ENCODE results near the gene KLHDC8A. TPM values are rescaled to one million over a fixed set of nuclear protein-coding genes. Genes with fewer than 3 reads are reported as not detected.
"Not testable (repeated sequence)": the region's sequence is repeated elsewhere in the genome, so short reads cannot be mapped to it uniquely, and the experiment has no call there.

The KLHDC8A gene
- total RNA-seq, 2 donors from 2014 or later = 0.24 TPM; not detected in 1

DNA sequence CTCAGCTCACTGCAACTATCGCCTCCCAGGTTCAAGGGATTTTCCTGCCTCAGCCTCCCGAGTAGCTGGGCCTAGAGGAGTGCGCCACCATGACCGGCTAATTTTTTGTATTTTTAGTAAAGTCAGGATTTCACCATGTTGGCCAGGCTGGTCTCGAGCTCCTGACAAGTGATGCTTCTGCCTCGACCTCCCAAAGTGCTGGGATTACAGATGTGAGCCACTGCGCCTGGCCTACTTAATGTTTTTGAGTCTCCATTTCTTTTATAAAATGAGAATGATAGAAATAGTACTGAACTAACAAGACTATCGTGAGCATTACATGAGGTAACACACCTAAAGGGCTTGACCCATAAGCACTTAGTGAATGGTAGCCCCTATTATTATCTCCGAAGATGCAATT lies 56.6 kb downstream of the KLHDC8A start:
- TF ChIP-seq, protein P1, sequence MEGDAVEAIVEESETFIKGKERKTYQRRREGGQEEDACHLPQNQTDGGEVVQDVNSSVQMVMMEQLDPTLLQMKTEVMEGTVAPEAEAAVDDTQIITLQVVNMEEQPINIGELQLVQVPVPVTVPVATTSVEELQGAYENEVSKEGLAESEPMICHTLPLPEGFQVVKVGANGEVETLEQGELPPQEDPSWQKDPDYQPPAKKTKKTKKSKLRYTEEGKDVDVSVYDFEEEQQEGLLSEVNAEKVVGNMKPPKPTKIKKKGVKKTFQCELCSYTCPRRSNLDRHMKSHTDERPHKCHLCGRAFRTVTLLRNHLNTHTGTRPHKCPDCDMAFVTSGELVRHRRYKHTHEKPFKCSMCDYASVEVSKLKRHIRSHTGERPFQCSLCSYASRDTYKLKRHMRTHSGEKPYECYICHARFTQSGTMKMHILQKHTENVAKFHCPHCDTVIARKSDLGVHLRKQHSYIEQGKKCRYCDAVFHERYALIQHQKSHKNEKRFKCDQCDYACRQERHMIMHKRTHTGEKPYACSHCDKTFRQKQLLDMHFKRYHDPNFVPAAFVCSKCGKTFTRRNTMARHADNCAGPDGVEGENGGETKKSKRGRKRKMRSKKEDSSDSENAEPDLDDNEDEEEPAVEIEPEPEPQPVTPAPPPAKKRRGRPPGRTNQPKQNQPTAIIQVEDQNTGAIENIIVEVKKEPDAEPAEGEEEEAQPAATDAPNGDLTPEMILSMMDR (IDR thresholded peaks at IDR 0.05) = no peak
- H3K4me1 ChIP-seq = peaks cover 0 to 7% of the 10 kb centered on the region in 2 donors
- H3K4me3 ChIP-seq = no peak overlapping the region
- H3K27me3 ChIP-seq = no peaks in the 10 kb centered on the region
- H3K36me3 ChIP-seq = peaks cover 14% of the 10 kb centered on the region
- DNase-seq (ENCODE audit: low spot score) = no peak
- no peak overlapping the region for H3K27ac ChIP-seq
- no peaks in the 10 kb centered on the region for H3K9me3 ChIP-seq

DNA sequence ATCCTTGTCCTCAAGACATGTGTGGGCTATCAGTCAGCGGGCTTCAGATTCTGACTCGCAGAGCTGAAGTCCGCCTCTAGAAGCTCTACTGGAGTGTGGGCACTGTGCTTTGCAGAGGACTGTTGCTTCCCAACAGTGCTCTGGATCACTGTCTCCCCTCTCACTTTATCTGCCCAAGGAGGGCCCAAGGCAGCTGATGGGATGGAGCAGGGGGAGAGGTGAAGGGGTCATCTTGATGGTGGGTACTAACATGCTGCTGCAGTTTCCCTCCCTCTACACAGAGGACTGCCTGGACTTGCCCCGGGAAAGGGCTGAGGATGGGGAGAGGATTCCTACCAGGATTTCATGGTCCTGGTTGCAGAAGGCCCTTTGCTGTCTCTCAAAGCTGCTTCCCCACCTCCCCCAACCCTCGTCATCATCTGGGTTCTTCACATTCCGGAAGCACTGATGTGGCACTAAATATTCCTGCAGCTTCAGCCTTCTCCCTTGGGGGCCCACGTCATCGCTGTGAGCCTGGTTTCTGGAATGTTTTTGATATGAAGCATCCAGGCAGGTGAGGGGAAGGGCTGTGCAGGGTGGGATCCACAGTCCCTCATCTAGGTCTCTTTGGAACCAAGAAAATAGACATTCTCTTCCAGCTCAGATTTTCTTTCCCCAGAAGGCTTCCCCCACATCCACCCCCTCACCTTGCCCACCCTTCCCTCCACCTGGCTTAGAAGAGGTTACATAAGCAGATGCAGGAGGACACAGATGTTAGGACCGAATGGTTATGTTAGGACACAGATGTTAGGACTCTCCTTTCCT lies 58.3 kb downstream of the KLHDC8A start:
- TF ChIP-seq, protein P1 (IDR thresholded peaks at IDR 0.05) = no peak
- Histone ChIP-seq H3K27me3 (no peaks in the 10 kb centered on the region), H3K4me1 (peaks cover 0 to 23% of the 10 kb centered on the region in 2 donors), H3K9me3 (no peaks in the 10 kb centered on the region), H3K27ac (no peak overlapping the region), H3K36me3 (peaks cover 5% of the 10 kb centered on the region), H3K4me3 (no peak overlapping the region)
- no peak for DNase-seq (ENCODE audit: low spot score)

DNA sequence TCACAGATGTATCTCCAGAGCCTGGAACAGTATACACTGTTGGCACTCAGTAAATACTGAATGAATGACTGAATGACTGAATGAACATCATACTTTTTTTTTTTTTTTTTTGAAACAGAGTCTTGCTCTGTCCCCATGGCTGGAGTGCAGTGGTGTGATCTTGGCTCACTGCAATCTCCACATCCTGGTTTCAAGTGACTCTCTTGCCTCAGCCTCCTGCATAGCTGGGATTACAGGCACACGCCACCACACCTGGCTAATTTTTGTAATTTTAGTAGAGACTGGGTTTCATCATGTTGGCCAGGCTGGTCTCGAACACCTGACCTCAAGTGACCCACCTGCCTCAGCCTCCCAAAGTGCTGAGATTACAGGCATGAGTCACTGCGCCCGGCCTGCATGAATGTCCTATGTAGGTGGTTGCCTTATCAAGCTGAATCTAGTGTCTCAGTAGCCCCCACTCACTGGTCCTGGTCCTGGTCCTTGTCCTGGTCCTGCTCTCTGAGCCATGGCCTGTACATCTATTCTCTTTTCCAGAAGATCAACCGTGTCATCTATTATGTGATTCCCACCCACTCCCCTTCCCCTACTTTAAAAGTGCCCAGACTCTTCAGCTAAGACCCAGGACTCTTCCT lies 59.1 kb downstream of the KLHDC8A start:
- not testable (repeated sequence) for H3K36me3 ChIP-seq; DNase-seq (ENCODE audit: low spot score); H3K27ac ChIP-seq; H3K4me3 ChIP-seq; H3K9me3 ChIP-seq; H3K27me3 ChIP-seq
- H3K4me1 ChIP-seq = peaks cover 0 to 23% of the 10 kb centered on the region in 2 donors

DNA sequence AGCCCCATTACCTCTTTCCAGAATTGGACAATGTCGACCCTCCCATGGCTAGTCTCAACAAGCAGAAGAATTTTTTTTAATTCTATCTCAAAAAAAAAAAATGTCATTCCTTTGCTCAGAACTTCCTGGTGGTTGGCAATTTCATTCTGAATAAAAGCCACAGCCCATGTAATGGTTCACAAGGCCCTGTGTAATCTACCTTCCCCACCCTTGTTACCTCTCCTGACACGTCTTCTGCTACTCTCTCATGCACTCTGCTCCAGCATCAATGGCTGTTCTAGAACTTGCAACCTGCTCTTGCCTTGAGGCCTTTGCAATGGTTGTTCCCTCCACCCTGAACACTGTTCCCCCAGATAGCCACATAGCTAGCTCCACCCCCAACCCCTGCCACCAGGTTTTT lies 60.6 kb downstream of the KLHDC8A start:
- no peaks in the 10 kb centered on the region for H3K9me3 ChIP-seq
- H3K36me3 ChIP-seq = no peaks in the 10 kb centered on the region
- TF ChIP-seq, protein P1 (IDR thresholded peaks at IDR 0.05) = no peak
- DNase-seq (ENCODE audit: low spot score) = no peak
- H3K4me1 ChIP-seq = peaks cover 0 to 17% of the 10 kb centered on the region in 2 donors
- no peak overlapping the region for H3K4me3 ChIP-seq
- H3K27me3 ChIP-seq = no peaks in the 10 kb centered on the region
- H3K27ac ChIP-seq = no peak overlapping the region

DNA sequence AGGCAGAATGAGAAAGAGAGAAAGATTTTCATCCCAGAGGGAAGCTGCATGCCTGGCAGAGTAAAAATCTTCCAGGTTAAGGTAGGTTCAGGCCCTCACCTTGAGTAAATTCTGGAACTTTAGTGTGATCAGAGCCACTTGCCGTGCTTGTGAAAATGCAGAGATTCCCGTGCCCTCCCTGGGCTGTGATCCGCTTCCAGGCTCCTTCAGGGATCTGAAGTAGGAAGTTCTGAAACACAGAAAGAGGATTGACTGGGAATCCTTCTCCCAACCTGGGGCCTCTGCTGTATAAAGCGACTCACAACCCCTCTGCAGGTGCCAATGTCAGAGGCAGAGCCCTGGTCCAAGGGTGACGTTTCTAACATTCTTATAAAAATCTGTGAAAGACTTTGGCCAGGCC lies 61.8 kb downstream of the KLHDC8A start:
- H3K36me3 ChIP-seq = no peaks in the 10 kb centered on the region
- DNase-seq (ENCODE audit: low spot score) = no peak
- no peaks in the 10 kb centered on the region for H3K27me3 ChIP-seq
- TF ChIP-seq, protein P1 (IDR thresholded peaks at IDR 0.05) = no peak
- H3K4me3 ChIP-seq = no peak overlapping the region
- H3K9me3 ChIP-seq = no peaks in the 10 kb centered on the region
- peaks cover 0 to 16% of the 10 kb centered on the region in 2 donors for H3K4me1 ChIP-seq
- H3K27ac ChIP-seq = peak overlapping the region; percentile 14 to 48

DNA sequence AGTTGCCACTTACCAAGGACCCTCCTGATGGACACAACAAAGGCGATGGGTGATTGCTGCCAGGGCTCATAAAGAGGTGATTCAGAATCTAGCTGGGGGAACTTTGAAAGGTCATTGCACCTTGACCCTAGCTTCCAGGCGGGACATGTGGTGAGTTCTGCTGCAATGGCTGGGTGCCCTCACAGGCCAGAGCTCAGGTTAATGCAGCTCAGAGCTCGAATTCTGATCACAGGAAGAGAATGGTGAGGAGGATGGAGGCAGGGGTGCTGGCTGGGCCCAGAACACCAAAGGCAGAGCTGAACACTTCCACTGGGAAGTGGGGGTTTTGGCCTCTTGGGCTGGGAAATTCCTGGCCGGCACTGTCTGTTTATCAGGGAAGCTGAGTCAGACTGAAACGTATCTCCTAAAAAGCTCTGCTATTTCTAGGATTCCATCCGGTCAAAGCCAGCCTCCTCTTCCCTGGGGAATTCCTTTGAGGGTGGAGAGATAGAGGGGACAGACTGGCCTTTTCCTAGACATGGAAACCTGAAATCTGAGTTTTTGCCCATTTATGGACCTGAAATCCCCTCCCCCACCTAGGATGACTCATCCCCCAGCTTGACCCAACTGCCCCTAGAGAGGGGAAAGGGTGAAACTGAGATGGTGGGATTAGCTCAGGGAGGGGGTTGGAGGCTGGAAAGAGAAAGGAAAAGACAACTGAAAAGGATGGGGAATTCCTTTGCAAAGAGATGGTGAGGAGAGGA lies 62.4 kb downstream of the KLHDC8A start:
- TF ChIP-seq, protein P1 (IDR thresholded peaks at IDR 0.05) = no peak
- Histone ChIP-seq H3K4me1 (peaks cover 0 to 16% of the 10 kb centered on the region in 2 donors), H3K9me3 (no peaks in the 10 kb centered on the region), H3K36me3 (no peaks in the 10 kb centered on the region), H3K4me3 (no peak overlapping the region), H3K27ac (peak overlapping the region; percentile 14 to 48), H3K27me3 (no peaks in the 10 kb centered on the region)
- no peak for DNase-seq (ENCODE audit: low spot score)

Data from right atrium auricular region (tissue), 2 donors.